ENCODE results near the gene SPRR2F.
"Not testable (repeated sequence)": the region's sequence is repeated elsewhere in the genome, so short reads cannot be mapped to it uniquely, and the experiment has no call there.

Gene SPRR2F, protein sequence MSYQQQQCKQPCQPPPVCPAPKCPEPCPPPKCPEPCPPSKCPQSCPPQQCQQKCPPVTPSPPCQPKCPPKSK
- 0 reads per million in 2 donors for total RNA-seq

DNA sequence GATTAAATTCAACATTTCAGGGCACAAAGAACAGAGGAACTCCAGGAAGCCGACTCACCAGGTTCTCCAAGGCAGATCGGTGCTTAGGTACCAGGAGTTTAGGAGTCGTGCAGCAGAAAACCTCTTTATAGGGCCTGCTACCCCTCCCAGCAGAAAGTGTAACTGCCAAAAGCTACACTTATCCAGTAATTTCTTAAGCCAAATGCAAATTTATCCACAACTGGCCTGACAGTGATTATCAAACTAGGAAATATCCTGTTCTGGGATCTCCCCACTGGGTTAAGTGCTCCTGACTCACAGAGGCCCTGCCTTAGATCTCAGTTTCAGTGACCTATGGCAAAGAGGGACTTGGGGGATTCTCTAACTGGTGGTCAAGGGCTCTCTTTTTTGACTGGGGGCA is at the start of gene SPRR2F:
TSS of gene SPRR2F (minus strand) at position 101 of the 400 bp plus-strand sequence. CDS start 783 bp downstream, outside the sequence.
- no peak for DNase-seq

DNA sequence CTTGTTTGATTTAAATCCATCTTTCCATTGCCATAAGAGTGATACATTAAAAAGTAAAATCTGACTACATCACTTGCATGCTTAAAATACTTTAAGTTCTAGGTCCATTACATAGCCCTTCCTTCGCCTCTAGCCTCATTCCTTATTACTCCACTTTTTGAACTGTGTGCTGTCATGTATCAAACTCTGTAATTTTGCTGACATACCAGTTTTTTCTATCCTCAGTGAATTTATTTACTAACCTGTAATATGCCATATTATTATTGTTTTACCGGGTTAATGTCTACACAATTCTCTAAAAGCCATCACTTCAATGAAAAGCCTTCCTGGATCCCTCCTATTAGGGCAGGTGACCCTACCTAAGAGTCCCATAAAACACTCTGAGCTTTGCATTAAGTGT is 42.2 kb upstream of the SPRR2F start:
- no peak for DNase-seq

DNA sequence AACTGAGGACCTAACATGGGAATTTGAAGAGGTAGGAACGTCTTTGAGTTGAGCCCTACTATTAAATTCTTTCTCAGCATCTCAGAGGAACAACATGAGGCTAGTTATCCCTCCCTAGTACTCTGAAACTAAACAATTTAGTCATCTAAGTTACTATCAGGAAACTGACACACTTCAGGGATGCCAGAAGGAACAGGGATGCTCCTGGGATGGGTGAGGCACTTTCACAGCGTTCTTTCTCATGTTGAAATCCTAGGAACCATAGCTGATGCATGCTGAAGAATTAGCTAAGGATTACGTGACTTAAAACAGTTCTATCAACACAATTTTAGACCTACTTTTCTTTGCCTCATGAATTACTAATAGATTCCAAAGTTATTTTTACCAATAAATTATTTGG is 39.2 kb upstream of the SPRR2F start:
- no peak for DNase-seq

DNA sequence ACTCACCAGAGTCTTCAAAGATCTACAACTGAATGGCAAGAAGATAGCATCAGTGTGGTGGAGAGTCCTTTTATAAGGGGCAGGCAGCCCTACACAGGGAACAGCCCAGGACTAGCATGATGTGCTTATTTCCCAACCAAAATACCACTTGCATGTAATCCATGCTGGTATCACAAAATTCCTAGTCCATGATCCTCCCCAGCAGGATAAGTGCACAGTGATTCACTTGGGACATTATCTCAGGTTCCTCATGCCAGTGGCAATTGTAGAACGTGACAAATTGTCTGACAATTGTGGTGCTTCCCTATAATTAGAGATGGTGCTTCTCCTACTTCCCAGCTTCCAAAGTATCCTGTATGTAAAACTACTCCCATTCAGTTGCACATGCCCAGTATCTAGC is 37.5 kb upstream of the SPRR2F start, which contains the start of gene SPRR2G:
TSS of gene SPRR2G (minus strand) at position 45 of the 400 bp plus-strand sequence. CDS start 780 bp downstream, outside the sequence.
- DNase-seq: no peak

DNA sequence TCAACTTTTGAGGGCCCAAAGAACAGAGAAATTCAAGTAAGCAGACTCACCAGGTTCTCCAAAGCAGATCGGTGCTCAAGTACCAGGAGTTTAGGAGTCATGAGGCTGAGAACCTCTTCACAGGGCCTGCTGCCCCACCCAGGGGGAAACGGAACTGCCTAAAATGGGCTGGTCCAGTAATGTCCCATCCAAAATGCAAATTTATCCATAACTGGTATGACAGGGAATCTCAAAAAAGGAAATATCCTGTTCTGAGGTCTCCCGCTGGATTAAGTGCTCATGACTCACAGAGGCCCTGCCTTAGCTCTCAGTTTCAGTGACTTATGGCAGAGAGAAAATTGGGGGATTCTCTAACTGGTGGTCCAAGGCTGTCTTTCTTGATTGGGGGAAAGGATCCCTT is 28.1 kb upstream of the SPRR2F start:
- no peak for DNase-seq

DNA sequence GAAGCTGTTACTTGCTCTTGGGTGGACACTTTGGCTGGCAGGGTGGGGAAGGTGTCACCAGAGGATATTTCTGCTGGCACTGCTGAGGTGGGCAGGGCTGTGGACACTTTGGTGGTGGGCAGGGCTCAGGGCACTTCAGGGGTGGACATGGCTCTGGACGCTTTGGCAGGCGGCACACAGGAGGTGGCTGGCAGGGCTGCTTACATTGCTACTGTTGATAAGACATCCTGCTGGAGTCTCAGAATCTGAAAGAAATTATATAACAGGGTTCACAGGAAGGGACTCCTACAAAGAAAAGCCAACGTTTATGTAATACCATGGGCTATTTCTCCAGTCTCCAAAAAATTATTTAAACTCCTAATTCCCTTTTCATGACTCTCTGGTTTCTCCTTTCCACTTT is 27.2 kb upstream of the SPRR2F start:
- DNase-seq: no peak

DNA sequence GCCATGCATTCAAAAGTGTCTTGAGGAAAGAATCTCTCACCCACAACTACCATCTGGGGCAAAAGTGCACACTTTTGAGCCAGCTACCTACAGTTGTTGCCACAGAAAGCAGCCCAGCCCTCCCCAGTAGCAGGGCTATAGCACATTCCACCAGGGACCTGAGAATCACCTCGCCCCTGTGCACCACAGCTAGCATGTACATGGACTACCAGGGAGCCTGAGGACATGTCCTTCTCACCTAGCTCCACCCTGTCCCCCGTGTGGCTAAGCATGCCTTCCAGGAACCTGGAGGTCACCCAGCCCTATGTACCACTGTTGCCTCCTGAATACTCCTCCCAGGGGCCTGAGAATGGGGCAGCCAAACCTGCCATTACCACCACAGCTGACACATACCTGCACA is 20.4 kb upstream of the SPRR2F start:
- no peak for DNase-seq

DNA sequence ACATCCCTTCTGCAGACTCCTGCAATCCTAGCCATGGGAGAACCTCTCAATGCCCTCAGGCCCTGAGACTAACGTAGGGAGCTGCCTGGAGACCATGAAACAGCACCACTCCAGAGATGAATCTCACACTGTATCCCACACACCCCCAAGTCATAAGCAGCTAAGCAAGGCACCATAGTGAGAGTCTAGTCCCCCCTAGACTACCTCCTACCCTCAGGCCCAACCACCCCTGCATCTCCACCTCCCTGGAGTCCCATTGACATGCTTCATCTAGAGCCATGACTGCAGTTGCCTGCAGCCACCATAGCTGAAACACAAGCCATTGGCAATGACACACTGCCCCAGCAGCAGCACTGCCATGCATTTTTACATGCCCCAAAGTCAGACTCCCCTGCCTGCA is 20.0 kb upstream of the SPRR2F start:
- DNase-seq: no peak

DNA sequence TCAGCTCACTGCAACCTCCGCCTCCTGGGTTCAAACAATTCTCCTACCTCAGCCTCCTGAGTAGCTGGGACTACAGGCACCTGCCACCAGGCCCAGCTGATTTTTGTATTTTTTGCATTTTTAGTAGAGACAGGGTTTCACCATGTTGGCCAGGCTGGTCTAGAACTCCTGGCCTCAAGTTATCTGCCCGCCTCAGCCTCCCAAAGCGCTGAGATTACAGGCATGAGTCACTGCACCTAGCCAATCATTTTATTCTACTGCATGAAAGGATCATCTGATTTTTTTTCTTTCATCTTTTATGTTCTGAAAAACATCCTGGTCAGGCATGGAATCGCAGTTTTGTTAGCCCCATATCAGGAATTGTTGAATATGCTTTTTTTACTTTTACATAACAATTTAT is 15.4 kb upstream of the SPRR2F start:
- DNase-seq: not testable (repeated sequence)

DNA sequence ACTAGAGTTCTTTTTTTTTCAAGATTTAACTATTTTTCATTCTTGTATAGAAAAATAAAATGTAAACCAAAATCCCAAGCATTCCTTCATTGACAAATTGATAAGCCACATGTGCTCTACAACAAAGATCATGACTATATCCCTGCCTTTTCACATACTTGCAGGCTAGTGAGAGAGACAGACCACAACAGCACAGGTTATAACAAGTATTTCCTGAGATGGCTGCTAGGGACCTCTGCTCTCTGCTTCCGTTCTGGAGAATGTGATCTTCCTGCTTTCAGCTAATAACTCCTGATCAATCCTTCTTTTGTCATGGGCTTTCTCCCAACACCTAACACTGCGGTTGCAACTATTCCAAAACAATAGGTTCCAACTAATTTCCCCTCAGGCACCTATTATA is 14.0 kb upstream of the SPRR2F start:
- DNase-seq: no peak

DNA sequence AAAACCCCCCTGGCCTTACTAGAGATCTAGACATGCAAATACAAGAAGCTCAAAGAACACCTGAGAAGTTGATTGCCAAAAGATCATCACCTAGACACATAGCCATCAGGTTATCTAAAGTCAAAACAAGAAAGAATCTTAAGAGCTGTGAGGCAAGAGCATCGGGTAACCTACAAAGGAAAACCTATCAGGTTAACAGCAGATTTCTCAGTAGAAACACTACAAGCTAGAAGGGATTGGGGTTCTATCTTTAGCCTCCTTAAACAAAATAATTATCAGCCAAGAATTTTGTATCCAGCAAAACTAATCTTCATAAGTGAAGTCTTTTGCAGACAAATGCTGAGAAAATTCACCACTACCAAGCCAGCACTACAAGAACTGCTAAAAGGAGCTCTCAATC is 12.2 kb upstream of the SPRR2F start:
- DNase-seq: no peak

DNA sequence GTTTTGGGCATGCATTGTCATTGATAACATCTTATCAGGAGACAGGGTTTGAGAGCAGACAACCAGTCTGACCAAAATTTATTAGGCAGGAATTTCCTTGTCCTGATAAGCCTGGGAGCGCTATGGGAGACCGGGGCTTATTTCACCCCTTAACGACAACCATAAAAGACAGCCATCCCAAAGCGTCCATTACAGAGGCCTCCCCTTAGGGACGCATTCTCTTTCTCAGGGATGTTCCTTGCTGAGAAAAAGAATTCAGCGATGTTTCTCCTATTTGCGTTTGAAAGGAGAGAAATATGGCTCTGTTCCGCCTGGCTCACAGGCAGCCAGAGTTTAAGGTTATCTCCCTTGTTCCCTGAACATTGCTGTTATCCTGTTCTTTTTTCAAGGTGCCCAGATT is 10.5 kb upstream of the SPRR2F start:
- DNase-seq: not testable (repeated sequence)

DNA sequence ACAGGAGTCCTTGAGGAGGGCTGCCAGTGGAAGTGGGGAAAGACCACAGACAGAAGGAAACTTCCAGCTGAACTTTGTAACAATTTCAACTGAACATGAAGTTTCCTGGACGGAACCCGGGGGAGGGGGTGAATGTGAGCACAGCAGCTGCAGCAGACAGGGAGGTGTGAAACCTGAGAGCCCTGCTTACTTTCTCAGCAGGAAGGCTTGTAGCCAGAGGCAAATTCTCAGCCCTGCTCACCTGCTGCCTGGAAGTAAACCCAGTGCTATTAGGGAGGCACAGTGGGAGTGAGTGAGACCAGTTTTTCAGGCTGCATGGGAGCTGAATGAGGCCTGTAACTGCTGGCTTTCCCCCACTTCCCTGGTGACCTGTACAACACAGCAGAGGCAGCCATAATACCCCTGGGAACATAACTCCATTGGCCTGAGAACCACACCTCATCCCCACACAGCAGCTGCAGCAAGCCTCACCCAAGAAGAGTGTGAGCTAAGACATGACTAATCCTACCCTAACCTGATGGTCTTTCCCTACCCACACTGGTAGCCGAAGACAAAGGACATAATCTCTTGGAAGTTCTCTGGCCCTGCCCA is 9.6 kb upstream of the SPRR2F start:
- no peak for DNase-seq

DNA sequence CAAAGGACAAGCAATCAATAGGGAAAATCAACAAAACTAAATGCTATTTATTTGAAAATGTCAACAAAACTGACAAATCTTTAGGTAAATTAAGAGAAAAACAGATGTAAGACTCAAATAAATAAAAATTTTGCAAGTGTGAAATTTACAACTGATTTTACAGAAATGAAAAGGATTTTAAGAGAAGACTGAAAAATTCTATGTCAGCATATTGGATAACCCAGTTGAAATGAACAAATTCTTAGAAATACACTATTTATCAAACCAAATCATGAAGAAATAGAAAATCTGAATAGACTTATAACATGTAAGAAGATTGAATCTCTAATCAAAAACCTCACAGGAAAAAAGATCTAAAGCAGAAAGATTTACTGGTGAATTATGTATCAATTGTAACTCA is 7.6 kb upstream of the SPRR2F start:
- no peak for DNase-seq

DNA sequence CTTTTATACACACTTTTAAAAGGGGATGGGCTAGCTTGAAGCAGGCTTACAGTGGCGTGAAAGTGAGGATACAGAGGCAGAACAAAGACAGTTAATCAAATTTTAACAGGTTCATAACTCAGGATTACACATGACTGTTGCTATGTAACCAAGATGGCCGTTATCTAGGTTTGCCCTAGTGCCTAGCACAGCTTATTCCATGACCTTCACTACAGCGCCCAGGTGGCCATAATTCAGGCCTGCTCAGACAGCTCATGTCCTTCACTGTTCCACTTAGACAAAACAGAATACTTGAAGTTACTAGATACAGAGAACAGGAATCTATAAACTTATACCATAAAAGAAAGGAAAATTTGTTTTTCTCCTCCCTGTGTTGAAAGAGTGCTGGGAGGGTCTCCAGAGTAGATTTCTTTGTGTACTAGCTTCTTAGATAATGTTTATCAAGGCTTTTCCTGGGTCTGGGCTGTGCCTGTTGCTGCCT is 6.2 kb upstream of the SPRR2F start:
- DNase-seq: no peak

DNA sequence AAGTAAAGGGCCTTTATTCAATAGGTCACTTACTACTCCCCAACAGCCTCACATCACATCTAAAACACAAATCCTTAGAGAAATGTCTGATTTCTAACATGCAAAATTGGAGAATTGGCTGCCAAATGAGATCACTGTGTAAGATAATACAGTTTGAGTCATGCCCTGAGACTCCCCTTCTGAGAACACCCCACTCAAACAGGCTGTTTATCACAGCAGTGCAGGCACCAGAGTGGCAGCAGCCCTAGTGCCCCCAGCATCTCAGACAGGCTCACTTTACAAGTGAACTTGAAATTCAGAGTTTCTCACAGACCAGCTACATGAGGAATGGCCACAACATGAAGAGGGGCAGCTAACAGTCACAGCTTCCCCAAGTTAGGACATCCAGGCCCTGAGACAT is 1.9 kb upstream of the SPRR2F start:
- not testable (repeated sequence) for DNase-seq

DNA sequence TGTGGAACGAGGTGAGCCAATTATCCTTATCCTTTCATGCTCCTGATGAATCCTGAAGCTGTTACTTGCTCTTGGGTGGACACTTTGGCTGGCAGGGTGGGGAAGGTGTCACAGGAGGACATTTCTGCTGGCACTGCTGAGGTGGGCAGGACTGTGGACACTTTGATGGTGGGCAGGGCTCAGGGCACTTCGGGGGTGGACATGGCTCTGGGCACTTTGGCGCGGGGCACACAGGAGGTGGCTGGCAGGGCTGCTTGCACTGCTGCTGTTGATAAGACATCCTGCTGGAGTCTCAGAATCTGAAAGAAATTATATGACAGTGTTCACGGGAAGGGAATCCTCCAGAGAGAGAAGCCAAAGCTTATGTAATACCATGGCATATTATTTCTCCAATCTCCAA is 862 bp downstream of the SPRR2F start:
- DNase-seq: not testable (repeated sequence)

DNA sequence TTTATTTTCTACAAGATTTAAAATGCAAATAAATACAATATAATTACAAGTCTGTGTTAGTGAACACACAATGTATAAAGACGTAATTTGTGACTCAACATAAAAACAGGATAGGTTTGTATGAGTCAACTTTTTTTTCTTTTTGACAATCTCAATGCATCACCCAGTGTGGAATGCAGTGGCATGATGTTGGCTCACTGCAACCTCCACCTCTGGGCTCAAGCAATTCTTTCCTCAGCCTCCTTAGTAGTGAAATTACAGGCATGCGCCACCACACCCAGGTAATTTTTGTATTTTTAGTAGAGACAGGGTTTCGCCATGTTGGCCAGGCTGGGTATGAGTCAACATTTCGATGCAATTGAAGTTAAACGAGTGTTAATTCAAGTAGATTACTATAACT is 13.1 kb downstream of the SPRR2F start:
- no peak for DNase-seq

DNA sequence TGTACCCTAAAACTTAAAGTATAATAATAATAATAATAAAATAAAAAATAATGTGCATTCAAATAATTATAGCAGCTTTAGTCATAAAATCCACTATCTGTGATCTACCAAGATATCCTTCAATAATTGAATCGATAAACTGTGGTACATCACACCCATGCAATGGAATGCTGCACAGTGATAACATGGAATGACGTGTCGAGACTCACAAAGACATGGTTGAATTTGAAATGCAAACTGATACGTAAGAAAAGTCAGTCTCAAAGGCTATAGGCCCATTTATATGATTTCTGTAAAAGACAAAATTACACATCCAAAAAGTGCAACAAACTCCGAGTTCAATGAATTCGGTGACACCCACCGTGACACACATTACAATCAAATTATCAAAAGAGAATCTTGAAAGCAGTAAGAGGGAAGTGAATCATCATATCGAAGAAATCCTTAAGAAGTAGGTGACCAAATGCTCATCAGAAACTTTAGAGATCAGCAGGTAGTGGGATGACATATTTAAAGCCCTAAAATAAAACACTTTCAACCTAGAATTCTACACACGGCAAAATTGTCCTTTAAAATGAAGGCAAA is 13.8 kb downstream of the SPRR2F start:
- DNase-seq: no peak

DNA sequence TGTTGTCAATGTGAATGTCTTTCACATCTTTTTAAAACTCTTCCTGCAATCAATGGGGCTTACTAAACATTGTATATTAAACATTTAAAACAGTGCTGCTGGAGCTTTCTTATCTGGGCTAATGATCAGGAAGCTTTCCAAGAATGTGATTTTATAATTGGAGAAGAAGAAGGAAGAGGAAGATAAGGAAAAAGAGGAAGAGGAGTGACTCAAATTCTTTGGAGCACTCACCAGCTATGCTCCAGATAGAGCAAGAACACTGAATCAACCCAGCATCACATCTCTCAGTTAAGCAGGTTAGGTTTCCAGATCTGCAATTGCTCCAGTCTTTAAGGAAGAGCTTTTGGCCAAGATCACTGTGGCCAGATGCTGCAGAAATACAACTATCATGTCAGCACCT is 17.6 kb downstream of the SPRR2F start:
- DNase-seq: no peak

DNA sequence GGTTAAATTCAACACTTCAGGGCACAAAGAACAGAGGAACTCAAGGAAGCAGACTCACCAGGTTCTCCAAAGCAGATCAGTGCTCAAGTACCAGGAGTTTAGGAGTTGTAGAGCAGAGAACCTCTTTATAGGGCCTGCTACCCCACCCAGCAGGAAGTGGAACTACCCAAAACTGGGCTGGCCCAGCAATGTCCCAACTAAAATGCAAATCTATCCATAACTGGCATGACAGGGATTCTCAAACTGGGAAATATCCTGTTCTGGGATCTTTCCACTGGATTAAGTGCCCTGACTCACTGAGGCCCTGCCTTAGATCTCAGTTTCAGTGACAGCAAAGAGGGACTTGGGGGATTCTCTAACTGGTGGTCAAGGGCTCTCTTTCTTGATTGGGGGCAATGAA is 18.9 kb downstream of the SPRR2F start, which contains the start of gene SPRR2E:
TSS of gene SPRR2E (minus strand) at position 101 of the 400 bp plus-strand sequence. CDS start 775 bp downstream, outside the sequence.
- no peak for DNase-seq

DNA sequence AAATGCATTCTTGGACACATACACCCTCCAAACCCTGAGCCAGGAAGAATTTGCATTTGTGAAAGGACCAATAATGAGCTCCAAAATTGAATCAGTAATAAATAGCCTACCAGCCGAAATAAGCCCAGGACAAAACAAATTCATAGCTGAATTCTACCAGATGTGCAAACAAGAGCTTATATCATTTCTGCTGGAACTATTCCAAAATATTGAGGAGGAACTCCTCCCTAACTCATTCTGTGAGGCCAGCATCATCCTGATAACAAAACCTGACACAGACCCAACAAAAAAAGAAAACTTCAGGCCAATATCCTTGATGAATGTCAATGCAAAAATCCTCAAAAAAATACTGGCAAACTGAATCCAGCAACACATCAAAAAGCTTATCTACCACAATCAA is 25.7 kb downstream of the SPRR2F start:
- no peak for DNase-seq

DNA sequence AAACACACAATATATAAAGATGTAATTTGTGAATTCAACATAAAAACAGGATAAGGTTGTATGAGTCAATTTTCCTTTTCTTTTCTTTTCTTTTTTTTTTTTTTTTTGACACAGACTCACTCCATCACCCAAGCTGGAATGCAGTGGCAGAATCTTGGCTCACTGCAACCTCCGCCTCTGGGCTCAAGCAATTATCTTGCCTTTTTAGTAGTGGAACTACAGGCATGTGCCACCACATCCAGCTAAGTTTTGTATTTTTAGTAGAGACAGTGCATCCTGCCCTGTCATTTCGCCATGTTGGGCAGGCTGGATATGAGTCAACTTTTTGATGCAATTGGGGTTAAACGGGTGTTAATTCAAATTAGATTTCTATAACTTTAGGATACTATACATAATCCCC is 31.6 kb downstream of the SPRR2F start:
- DNase-seq: no peak
